ENCODE measurements around the gene IDH3B. TPM values are rescaled to one million over a fixed set of nuclear protein-coding genes. Genes with fewer than 3 reads are reported as not detected.

Gene IDH3B
- total and polyA plus RNA-seq, 2 of the 13 experiments (the other 11 are each of a cell fraction or from before 2014, with no cell fraction given): 215 to 254 TPM

DNA sequence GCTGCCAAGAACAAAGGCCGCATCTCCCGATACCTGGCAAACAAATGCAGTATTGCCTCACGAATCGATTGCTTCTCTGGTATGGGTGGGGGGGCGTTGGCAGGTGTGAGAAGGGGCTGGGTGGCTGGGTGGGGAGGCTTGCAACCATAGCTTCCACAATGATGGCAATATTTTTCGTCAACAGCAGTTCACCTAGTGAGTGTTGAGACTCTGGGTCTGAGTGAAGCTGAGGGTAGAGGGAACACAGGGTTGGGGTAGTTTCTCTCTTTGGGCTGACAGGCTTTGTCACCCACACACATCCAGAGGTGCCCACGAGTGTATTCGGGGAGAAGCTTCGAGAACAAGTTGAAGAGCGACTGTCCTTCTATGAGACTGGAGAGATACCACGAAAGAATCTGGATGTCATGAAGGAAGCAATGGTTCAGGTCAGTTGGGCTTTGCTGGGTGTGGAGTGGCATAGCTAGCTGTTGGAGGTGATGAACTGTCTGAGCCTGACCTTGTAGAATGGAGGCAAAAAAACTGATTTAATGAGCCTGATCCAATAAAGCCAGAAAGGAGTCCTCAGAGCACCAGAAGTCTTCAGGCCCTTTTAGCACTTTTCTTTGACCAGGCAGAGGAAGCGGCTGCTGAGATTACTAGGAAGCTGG, 7.4 kb downstream of the IDH3B start (continued):
- TF ChIP-seq ARHGAP35 (CRISPR knock-in tag; IDR thresholded peaks at IDR 0.05; ENCODE audit: borderline replicate concordance): no peak
- no peak for TF ChIP-seq SALL2 (CRISPR knock-in tag; IDR thresholded peaks at IDR 0.05)

GRCh38 chr20:2655331-2656116, 8.5 kb downstream of the IDH3B start:
- in situ Hi-C loops (cut with HindIII; ENCODE audit: extremely low pct_ligation_motif_present, low pct_unique_long_range_greater_than_20kb) (no loop called here), intact Hi-C loops (cut with micrococcal nuclease; ENCODE audit: unreplicated experiment) (no loop called here)
- CTCF ChIA-PET (ENCODE audit: low intra/inter-chr PET ratio, low total read pairs): no interaction called here
- H4K20me1 ChIP-seq (ENCODE audit: insufficient read depth, low read length): peaks cover 58% of the 10 kb centered on the region
- no peaks in the 10 kb centered on the region; a peak in 1 of 5 replicates for H3K27me3 ChIP-seq (ENCODE audit: control insufficient read depth in 1 of 2, insufficient read depth in 2 of 2, low read length in 2 of 2)
- H3K9me3 ChIP-seq (ENCODE audit: low read length): no peaks in the 10 kb centered on the region
- DNase-seq (ENCODE audit: low spot score) (no peak), FAIRE-seq (no peak), ATAC-seq (no peak)
- H2AFZ ChIP-seq (ENCODE audit: low read length): no peak overlapping the region
- BruUV-seq (replicated peaks): no TSS peak
- H3K27ac ChIP-seq (ENCODE audit: extremely low read length, insufficient read depth, low read length): no peak overlapping the region
- H3K4me2 ChIP-seq (ENCODE audit: low read depth, low read length): peak overlapping the region; percentile 100
- POLR2A ChIA-PET: interaction anchor here (2.8 to 7.0 kb wide), 2 partner anchors 9 to 12 kb away, joined by 7 to 151 read pairs; partner anchors contain the start of gene IDH3B
- H3K4me3 ChIP-seq (replicated peaks in 1 of 3; ENCODE audit: insufficient read depth in 1 of 3, low read depth in 2 of 3, low read length in 3 of 3): 0 out of 6 replicates have a peak overlapping the region, but pooled peaks of 1 of the 3 experiments have one; percentile 97
- H3K4me1 ChIP-seq (ENCODE audit: insufficient read depth, low read length): peaks cover 38% of the 10 kb centered on the region
- 97% methylated on average over 17 of the region's 17 CpGs for WGBS (ENCODE audit: low lambda C conversion rate)
- no peak overlapping the region for H3K9ac ChIP-seq (ENCODE audit: insufficient read depth, low read depth, low read length)
- H3K36me3 ChIP-seq (replicated peaks in 1 of 2; ENCODE audit: control insufficient read depth in 1 of 2, insufficient read depth in 2 of 2, low read length in 2 of 2): peaks cover 46 to 68% of the 10 kb centered on the region in 2 experiments
- peaks cover 46% of the 10 kb centered on the region for H3K79me2 ChIP-seq (ENCODE audit: insufficient read depth, low read length)
- TF ChIP-seq ATF4 (CRISPR knock-in tag; IDR thresholded peaks at IDR 0.05) (0 out of 4 replicates have a peak, but pooled peaks of 1 of the 2 experiments have one; percentile 22), PTBP1 (IDR thresholded peaks at IDR 0.05; ENCODE audit: low read depth, low read length, poor library complexity, severe bottlenecking) (peak; percentile 39), ZFX (CRISPR knock-in tag; IDR thresholded peaks at IDR 0.05; ENCODE audit: low read depth) (peak; percentile 2; the same call in 1 of the 2 replicates), ZKSCAN1 (IDR thresholded peaks at IDR 0.05; ENCODE audit: low read length) (no peak), ZNF619 (CRISPR knock-in tag; IDR thresholded peaks at IDR 0.05) (no peak), ZNF724P (CRISPR knock-in tag; IDR thresholded peaks at IDR 0.05; ENCODE audit: borderline replicate concordance) (0 out of 2 replicates have a peak, but pooled peaks have one; percentile 51), ZSCAN31 (CRISPR knock-in tag; IDR thresholded peaks at IDR 0.05; ENCODE audit: low read depth) (no peak), ZNF143 (CRISPR knock-in tag; IDR thresholded peaks at IDR 0.05) (0 out of 2 replicates have a peak, but pooled peaks have one; percentile 0), RBM22 (optimal IDR thresholded peaks at IDR 0.05; ENCODE audit: low read length) (peak; percentile 40), FOSL2 (CRISPR knock-in tag; IDR thresholded peaks at IDR 0.05) (no peak), TMF1 (CRISPR knock-in tag; IDR thresholded peaks at IDR 0.05; ENCODE audit: low read depth) (peak; percentile 68; the same call in 1 of the 2 replicates), ZBTB34 (CRISPR knock-in tag; IDR thresholded peaks at IDR 0.05) (0 out of 2 replicates have a peak, but pooled peaks have one; percentile 47), ZNF451 (CRISPR knock-in tag; IDR thresholded peaks at IDR 0.05) (0 out of 2 replicates have a peak, but pooled peaks have one; percentile 23), MED8 (CRISPR knock-in tag; IDR thresholded peaks at IDR 0.05; ENCODE audit: insufficient replicate concordance) (no peak), RFXANK (CRISPR knock-in tag; IDR thresholded peaks at IDR 0.05) (no peak)
- TF ChIP-seq, protein P1, sequence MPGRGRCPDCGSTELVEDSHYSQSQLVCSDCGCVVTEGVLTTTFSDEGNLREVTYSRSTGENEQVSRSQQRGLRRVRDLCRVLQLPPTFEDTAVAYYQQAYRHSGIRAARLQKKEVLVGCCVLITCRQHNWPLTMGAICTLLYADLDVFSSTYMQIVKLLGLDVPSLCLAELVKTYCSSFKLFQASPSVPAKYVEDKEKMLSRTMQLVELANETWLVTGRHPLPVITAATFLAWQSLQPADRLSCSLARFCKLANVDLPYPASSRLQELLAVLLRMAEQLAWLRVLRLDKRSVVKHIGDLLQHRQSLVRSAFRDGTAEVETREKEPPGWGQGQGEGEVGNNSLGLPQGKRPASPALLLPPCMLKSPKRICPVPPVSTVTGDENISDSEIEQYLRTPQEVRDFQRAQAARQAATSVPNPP (CRISPR knock-in tag; IDR thresholded peaks at IDR 0.05): no peak

All from HepG2 (cell line).